HPDE6-E6E7 (cell line): ENCODE measurements around the gene NPFFR2.
A peak's percentile ranks its signal among the peaks of the same experiment; 100 is the strongest.
"Not testable (repeated sequence)": the region's sequence is repeated elsewhere in the genome, so short reads cannot be mapped to it uniquely, and the experiment has no call there.

Experiments
- DNase-seq: peaks from one replicate; pipeline ENCODE4 v3.0.0; 2011; ENCODE audit warnings: missing footprints; ENCODE audit errors: extremely low spot score

Gene NPFFR2

DNA sequence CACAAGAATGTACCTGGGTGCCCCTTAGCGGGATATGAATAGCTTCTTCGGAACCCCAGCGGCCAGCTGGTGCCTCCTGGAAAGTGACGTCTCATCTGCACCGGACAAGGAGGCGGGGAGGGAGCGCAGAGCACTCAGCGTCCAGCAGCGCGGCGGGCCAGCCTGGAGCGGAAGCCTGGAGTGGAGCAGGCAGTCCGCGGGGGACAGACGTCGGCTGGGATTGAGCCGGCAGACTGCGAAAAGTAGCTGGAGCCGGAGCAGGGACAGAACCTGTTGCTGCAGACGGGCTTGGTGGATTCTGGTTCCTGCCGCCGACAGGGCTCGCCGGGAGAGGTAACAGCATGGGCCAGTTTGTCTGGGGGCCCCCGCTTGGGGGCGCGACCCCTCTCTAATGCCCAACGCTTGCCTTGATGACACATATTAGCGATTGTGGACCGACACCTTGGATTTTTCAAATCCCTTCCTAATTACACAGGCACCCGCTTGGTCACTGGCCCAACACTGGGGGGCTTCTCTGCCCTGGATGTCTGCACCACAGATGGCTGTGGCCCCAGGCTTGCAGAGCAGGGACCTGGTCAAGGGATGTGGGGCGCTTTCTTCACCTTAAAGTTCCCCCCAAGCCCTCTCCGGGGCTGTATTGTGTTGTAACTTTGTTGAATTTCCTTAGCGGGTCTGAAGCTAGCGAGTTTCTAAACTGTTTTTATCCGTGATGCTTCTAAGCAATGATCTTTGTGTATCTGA lies at the start of gene NPFFR2:
Gene NPFFR2, plus strand, starts transcription at position 133 of the 741 bp plus-strand sequence. CDS start 96,592 bp downstream, outside the sequence.
- DNase-seq = peak; percentile 51

- no peak for DNase-seq
These were observed 39.1 kb upstream of the NPFFR2 start for GRCh38 chr4:71992571-71993312.

- no peak for DNase-seq
These were observed 37.2 kb upstream of the NPFFR2 start for GRCh38 chr4:71994559-71994958.

GRCh38 chr4:71995297-71995696 lies 36.5 kb upstream of the NPFFR2 start:
- no peak for DNase-seq

DNA sequence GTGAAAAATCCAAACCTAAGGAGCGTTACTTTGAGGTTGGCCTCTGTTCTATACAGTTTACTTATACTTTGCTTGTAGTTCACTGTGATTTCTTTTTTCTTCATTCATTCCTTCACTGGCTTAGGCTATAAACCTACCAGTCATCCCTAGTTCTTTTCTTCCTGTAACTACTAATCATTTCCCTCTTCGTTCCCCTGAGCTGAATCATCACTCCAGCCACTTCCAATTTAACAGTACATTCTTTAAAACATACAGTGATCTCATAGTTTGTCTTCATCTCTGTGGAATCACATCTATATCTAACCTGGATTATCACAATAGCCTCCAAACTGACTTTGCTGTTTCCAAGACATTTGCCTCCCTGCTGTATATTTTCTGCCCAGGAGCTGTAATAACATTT lies 25.2 kb upstream of the NPFFR2 start:
- DNase-seq = peak; percentile 48

DNA sequence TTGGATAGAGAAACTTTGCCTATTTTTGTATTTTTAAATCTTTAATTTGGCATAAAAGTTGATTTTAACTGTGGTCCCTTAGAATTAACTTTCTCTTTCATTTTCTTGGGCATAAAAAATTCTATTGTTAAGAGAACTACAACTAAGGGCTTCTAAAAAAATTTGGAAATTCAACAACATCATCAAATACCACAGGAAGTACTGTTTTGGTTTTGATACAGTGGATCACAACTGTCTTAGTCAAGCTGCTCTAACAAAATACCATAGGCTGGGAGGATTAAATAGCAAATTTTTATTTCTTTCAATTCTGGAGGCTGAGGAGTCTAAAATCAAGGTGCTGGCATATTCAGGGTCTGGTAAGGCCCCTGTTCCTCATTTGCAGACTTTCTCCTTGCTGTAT lies 19.9 kb upstream of the NPFFR2 start:
- DNase-seq = no peak

- no peak for DNase-seq
These were observed 15.8 kb upstream of the NPFFR2 start for GRCh38 chr4:72016011-72016410.

- DNase-seq = no peak
These were observed 12.1 kb upstream of the NPFFR2 start for GRCh38 chr4:72019688-72020087.

DNA sequence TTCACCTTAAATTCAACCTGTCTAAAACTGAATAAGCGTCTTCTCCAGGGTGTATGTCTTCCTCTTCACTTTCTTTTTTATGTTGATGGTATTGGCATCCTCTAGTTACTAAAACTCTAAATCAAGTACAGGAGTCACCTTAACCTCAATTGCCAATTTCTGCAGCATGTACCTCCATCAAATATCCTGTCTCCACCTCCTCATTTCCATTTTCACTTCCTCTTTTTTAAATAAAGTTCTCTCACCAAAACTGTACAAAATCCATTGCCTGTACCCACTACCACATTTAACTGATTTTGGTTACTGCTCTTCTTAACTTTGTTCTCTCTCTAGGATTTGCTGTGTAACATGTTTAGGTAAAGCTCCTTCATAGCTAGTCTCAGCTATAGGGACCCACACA lies 9.2 kb upstream of the NPFFR2 start:
- no peak for DNase-seq

GRCh38 chr4:72055566-72055965 lies 23.8 kb downstream of the NPFFR2 start:
- no peak for DNase-seq

GRCh38 chr4:72063726-72064125 lies 31.9 kb downstream of the NPFFR2 start:
- DNase-seq = no peak

GRCh38 chr4:72067051-72067450 lies 35.3 kb downstream of the NPFFR2 start:
- DNase-seq = no peak

- no peak for DNase-seq
These were observed 42.0 kb downstream of the NPFFR2 start for GRCh38 chr4:72073816-72074215.

DNA sequence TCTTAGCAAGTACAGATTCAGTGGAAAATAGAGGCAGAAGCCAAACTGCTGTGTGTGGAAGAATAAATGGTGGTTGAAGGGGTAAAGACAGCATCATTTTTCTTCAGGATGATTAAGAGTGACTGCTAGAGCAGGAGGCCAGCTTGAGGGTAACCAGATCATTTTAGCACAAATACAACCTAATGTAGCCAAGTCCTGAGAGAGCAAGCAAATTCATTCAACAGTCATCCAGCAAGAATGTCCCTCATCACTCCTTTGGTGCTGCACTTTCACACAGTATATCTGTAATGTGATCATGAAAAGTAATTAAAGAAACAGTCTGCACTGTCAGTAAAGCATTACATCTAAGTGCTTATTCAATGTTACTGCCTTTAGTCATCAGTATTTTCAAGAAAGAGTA lies 44.8 kb downstream of the NPFFR2 start:
- DNase-seq = no peak

DNA sequence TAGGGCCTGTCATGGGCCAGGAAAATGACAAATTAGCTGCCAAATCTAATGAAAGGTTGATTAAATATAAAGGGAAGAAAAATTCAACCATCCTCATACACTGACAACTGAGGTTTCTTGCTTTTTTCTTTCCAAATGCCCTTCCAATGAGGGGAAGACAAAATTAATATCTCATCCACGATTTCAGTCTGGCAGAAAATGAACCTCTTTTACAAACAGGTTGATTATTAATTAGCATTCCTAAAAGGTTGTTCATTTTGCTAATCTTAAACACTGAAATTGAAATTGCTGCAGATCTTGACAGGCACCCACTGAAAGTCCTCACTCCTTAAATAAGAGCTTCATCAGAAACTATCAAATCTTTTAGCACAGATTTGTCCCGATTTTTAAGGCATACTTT lies 45.5 kb downstream of the NPFFR2 start:
- no peak for DNase-seq

- DNase-seq = no peak
These were observed 52.8 kb downstream of the NPFFR2 start for GRCh38 chr4:72084587-72085011.

- not testable (repeated sequence) for DNase-seq
These were observed 58.8 kb downstream of the NPFFR2 start for GRCh38 chr4:72090606-72091005.

- DNase-seq = no peak
These were observed 62.4 kb downstream of the NPFFR2 start for GRCh38 chr4:72094059-72094797.

DNA sequence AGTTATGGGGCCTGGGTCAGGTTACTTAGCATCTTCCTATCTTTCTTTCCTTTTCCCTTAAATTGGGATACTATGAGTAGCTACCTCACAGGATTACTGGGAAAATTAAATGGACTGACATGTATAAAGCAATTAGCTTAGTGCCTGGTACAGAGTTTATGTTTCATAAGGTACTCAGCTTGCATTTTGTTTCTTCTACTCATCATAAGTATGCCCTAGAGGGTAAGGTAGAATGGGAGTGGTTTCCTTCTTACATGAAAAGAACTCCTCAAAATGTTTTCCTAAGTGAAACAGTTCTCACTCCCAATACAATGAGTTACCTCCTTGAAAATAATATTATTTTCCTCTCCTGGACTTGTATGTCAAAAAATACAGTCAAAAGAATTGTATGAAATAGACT lies 75.7 kb downstream of the NPFFR2 start:
- peak; percentile 7 for DNase-seq

- DNase-seq = no peak
These were observed 77.6 kb downstream of the NPFFR2 start for GRCh38 chr4:72109364-72109763.

- DNase-seq = no peak
These were observed 78.2 kb downstream of the NPFFR2 start for GRCh38 chr4:72109959-72110497.

DNA sequence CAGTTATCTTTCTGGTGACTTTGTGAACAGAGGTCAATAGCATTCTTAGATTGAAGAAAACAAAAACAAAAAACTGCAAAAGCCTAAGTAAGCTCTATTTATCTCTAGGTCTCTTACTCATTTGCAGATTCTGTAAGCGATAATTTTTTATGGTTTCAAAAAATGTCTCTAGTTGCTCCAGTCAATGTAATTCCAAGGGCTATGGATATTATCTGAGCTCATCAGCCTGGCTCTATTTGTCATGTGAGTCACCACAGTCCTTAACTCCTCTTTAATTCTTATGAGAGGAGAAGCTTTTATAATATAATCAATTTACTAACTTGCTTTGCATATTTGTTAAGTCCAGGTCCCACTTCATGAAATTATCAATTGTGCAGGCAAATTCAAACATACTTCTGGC lies 79.1 kb downstream of the NPFFR2 start:
- DNase-seq = no peak
